ENCODE measurements around the gene TRPV6.

Gene TRPV6

GRCh38 chr7:142899661-142900060, 14.1 kb upstream of the TRPV6 start:
- DNase-seq (ENCODE audit: low read depth), result no peak

GRCh38 chr7:142898377-142899170, 13.0 kb upstream of the TRPV6 start:
- no peak overlapping the region for H3K4me3 ChIP-seq (ENCODE audit: low read depth, low read length)
- no peak for TF ChIP-seq CTCF (IDR thresholded peaks at IDR 0.05; ENCODE audit: control insufficient read depth, extremely low read depth, insufficient read depth)
- no peak for DNase-seq (ENCODE audit: low read depth)

More at GRCh38 chr7:142899661-142900060, 14.1 kb upstream of the TRPV6 start:
- H3K4me3 ChIP-seq (ENCODE audit: low read depth, low read length), result no peak overlapping the region
- TF ChIP-seq CTCF (IDR thresholded peaks at IDR 0.05; ENCODE audit: control insufficient read depth, extremely low read depth, insufficient read depth), result no peak

- DNase-seq (ENCODE audit: low read depth), result no peak
- no peak for TF ChIP-seq CTCF (IDR thresholded peaks at IDR 0.05; ENCODE audit: control insufficient read depth, extremely low read depth, insufficient read depth)
- no peak overlapping the region for H3K4me3 ChIP-seq (ENCODE audit: low read depth, low read length)
These were observed 12.1 kb upstream of the TRPV6 start for GRCh38 chr7:142897691-142898090.

- TF ChIP-seq CTCF (IDR thresholded peaks at IDR 0.05; ENCODE audit: control insufficient read depth, extremely low read depth, insufficient read depth), result no peak
- no peak for DNase-seq (ENCODE audit: low read depth)
- no peak overlapping the region for H3K4me3 ChIP-seq (ENCODE audit: low read depth, low read length)
These were observed 11.3 kb upstream of the TRPV6 start for GRCh38 chr7:142896741-142897379.

- no peak overlapping the region for H3K4me3 ChIP-seq (ENCODE audit: low read depth, low read length)
- TF ChIP-seq CTCF (IDR thresholded peaks at IDR 0.05; ENCODE audit: control insufficient read depth, extremely low read depth, insufficient read depth), result no peak
- DNase-seq (ENCODE audit: low read depth), result no peak
These were observed 10.6 kb upstream of the TRPV6 start for GRCh38 chr7:142896151-142896550.

- no peak overlapping the region for H3K4me3 ChIP-seq (ENCODE audit: low read depth, low read length)
- DNase-seq (ENCODE audit: low read depth), result peak; percentile 87
- no peak for TF ChIP-seq CTCF (IDR thresholded peaks at IDR 0.05; ENCODE audit: control insufficient read depth, extremely low read depth, insufficient read depth)
These were observed 9.5 kb upstream of the TRPV6 start for GRCh38 chr7:142894985-142895593.

Data from LNCaP clone FGC (cell line).